Astrocyte of the cerebellum (primary cell): ENCODE data around the gene KATNAL1.
"Not testable (repeated sequence)": the region's sequence is repeated elsewhere in the genome, so short reads cannot be mapped to it uniquely, and the experiment has no call there.

ENCODE experiments used
- DNase-seq: peaks from one replicate; pipeline ENCODE4 v3.0.0-alpha.2; 2011; ENCODE audit warnings: low read depth
- H3K4me3 ChIP-seq: 2 replicates; pipeline ENCODE4 v1.5.1; 2011; ENCODE audit warnings: mild to moderate bottlenecking, low read depth, low read length, moderate library complexity
- CTCF ChIP-seq: IDR thresholded peaks from 2 replicates; pipeline ENCODE4 v1.5.1; 2012; ENCODE audit warnings: low read length, low read depth, moderate library complexity, mild to moderate bottlenecking; ENCODE audit errors: missing control alignments
- in situ Hi-C: cut with HindIII; loops from 2 replicates; pipeline ENCODE4 v1.10.0; 2017; ENCODE audit warnings: low sequenced_read_pairs

The KATNAL1 gene

DNA sequence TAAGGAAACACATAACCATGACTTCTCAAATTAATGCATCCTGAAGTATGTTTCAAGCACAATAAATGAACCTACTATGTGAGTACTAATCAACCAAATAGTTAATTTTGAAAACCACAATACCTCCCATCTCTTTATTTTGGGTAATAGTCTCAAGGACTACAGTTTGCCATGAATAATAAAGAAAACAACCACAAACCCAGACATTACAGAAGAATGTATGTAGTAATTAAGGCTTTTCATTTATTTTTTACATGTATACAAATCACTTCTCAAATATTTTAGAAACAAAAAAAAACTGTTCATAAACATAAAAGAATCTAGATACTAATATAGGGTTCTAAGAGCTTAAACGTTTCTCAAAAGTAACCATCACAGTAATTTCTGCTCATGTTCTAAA, 6.8 kb downstream of the KATNAL1 start:
- TF ChIP-seq CTCF, result no peak
- in situ Hi-C loops, result no loop called here
- H3K4me3 ChIP-seq, result no peak overlapping the region
- no peak for DNase-seq

DNA sequence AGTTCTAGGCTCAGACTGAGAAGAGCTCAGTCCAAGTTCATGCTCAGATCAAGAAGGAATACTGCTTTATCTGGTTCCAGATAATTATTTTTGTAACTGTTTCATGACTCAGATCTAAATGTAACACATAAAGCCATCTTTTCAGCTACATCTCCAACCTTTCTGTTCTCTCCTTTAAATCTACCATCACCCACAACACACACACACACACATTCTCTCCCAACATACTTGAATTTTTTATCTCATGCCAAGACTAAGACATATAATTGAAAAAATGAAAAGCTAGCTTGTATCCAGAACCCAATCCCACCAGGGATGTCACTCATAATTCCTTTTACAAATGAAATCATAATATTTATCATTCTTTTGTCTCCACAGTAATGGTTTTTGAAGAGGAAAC, 7.6 kb downstream of the KATNAL1 start:
- DNase-seq, result no peak
- H3K4me3 ChIP-seq, result no peak overlapping the region
- no peak for TF ChIP-seq CTCF
- in situ Hi-C loops, result no loop called here

DNA sequence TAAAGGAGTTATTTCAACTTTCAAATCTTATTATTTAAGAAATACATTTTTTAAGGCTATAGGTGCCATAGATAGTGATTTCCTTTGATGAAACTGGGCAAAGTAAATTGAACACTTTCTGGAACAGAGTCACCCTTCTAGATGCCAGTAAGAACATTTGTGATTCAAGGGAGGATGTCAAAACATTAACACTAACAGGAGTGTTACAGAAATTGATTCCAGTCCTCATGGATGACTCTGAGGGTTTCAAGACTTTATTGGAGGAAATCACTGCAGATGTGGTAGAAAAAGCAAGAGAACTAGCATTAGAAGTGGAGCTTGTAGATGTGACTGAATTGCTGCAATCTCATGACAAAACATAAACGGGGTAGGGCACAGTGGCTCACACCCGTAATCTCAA, 12.2 kb downstream of the KATNAL1 start:
- in situ Hi-C loops, result no loop called here
- DNase-seq, result no peak
- no peak for TF ChIP-seq CTCF
- H3K4me3 ChIP-seq, result no peak overlapping the region

DNA sequence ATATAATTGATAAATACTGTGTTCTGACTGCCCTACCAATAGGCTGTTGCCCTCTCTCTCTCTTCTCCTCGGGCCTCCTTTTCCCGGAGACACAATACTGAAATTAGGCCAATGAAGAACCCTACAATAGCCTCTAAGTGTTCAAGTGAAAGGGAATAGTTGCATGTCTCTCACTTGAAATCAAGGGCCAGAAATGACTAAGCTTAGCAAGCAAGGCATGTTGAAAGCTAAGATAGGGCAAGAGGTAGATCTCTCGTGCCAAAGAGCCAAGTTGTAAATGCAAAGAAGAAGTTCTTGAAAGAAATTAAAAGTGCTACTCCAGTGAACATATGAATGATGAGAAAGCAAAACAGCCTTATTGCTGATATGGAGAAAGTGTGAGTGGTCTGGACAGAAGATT, 13.3 kb downstream of the KATNAL1 start:
- no peak for DNase-seq
- no peak for TF ChIP-seq CTCF
- in situ Hi-C loops, result no loop called here
- no peak overlapping the region for H3K4me3 ChIP-seq

DNA sequence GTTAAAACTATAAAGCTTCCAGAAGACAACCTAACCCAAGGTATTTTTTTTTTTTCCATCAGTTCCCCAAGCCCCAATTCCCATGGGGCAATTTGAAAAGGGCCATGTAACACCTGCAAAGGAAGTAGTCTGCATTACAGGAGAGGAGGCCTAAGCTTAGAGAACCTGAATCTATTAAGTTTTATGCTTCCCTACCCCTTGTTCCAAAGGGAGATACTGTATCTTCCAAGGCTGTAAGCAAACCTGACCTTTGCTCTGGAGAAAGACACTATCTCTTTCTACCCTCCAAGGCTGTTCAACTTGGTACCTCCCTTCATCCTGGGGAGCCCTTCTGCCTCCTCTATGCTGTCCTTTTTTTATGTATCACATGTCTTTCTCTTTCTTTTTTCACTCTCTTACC, 15.0 kb downstream of the KATNAL1 start:
- in situ Hi-C loops, result no loop called here
- H3K4me3 ChIP-seq, result no peak overlapping the region
- TF ChIP-seq CTCF, result no peak
- no peak for DNase-seq

DNA sequence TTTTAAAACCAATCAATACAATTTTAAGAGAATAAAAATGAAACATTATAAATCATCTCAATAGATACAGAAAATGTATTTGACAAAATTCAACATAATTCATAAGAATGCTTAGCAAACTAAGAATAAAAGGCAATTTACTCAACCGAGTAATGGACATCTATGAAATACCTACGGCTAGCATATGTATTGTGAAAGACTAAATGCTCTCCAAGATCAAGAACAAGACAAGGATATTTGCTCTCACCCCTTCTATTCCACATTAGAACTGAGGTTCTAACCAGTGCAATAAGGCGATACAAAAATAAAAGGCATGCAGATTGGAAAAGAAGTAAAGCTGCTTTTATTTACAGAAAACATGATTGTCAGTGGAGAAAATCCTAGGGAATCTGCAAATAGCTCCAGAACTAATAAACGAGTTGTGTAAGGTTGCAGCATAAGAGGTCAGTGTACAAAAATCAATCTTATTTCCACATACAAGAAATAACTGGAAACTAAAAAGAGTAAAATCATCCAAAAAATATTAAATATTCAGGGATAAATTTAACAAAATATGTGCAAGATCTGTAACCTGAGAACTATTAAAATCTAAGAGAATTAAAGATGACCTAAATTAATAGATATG, 16.4 kb downstream of the KATNAL1 start:
- TF ChIP-seq CTCF, result no peak
- in situ Hi-C loops, result no loop called here
- DNase-seq, result no peak
- H3K4me3 ChIP-seq, result no peak overlapping the region

- no peak overlapping the region for H3K4me3 ChIP-seq
- in situ Hi-C loops, result no loop called here
- DNase-seq, result no peak
- no peak for TF ChIP-seq CTCF
Observed at GRCh38 chr13:30289533-30289932, 17.8 kb downstream of the KATNAL1 start.

- DNase-seq, H3K4me3 ChIP-seq, in situ Hi-C loops: not testable (repeated sequence)
Observed at GRCh38 chr13:30286059-30286458, 21.3 kb downstream of the KATNAL1 start.
